Measurements from ENCODE around the gene PTPN3.

PTPN3 gene

GRCh38 chr9:109328978-109329637 is 169.0 kb downstream of the PTPN3 start:
- no peak for DNase-seq
- in situ Hi-C loops (cut with MboI; ENCODE audit: low pct_unique_long_range_greater_than_20kb, low sequenced_read_pairs): no loop called here

Data from KBM-7 (cell line).